GM23338 (cell line): ENCODE results near the gene TCERG1L. TPM values are rescaled to one million over a fixed set of nuclear protein-coding genes. Genes with fewer than 3 reads are reported as not detected.

Experiments
- ATAC-seq: fragments of 200-7000 bp; cut with Tn5 transposase; 3 replicates; pipeline ENCODE4 v1.9.1; 2020
- DNase-seq: peaks from one replicate; pipeline ENCODE4 v3.0.0-alpha.2; 2015; ENCODE audit warnings: low spot score
- H2AFZ ChIP-seq: fragments of 200-600 bp; sonication (generic); 2 replicates; pipeline ENCODE4 v1.8.0; 2016; ENCODE audit warnings: antibody characterized with exemption, mild to moderate bottlenecking, moderate library complexity
- H3F3A ChIP-seq: fragments of 200-600 bp; sonication (generic); replicated peaks from 2 replicates; pipeline ENCODE4 v1.8.0; 2017; ENCODE audit warnings: antibody characterized with exemption, mixed run types, low read depth
- H3K27ac ChIP-seq: fragments of 200-600 bp; sonication (generic); 2 replicates; pipeline ENCODE4 v1.6.1; 2016; ENCODE audit warnings: low read depth
- H3K27me3 ChIP-seq: fragments of 200-600 bp; sonication (generic); 2 replicates; pipeline ENCODE4 v1.8.0; 2016; ENCODE audit warnings: mild to moderate bottlenecking, mixed run types, moderate library complexity; ENCODE audit not compliant: insufficient read depth
- H3K36me3 ChIP-seq: fragments of 200-600 bp; sonication (generic); 2 replicates; pipeline ENCODE4 v1.8.0; 2016; ENCODE audit warnings: mild to moderate bottlenecking; ENCODE audit not compliant: insufficient read depth
- H3K4me1 ChIP-seq: fragments of 200-600 bp; sonication (generic); 2 replicates; pipeline ENCODE4 v1.8.0; 2016; ENCODE audit warnings: mild to moderate bottlenecking, moderate library complexity; ENCODE audit not compliant: insufficient read depth
- H3K4me2 ChIP-seq: fragments of 200-600 bp; sonication (generic); 2 replicates; pipeline ENCODE4 v1.7.1; 2017; ENCODE audit warnings: mixed run types
- H3K4me3 ChIP-seq: fragments of 200-600 bp; sonication (generic); 2 replicates; pipeline ENCODE4 v1.6.1; 2016; ENCODE audit warnings: mixed run types
- H3K79me2 ChIP-seq: fragments of 200-600 bp; sonication (generic); replicated peaks from 2 replicates; pipeline ENCODE4 v1.8.0; 2017; ENCODE audit warnings: mild to moderate bottlenecking; ENCODE audit not compliant: insufficient read depth
- H3K9me2 ChIP-seq: fragments of 200-600 bp; sonication (generic); 2 replicates; pipeline ENCODE4 v1.8.0; 2017; ENCODE audit not compliant: insufficient read depth
- H4K20me1 ChIP-seq: fragments of 200-600 bp; sonication (generic); replicated peaks from 2 replicates; pipeline ENCODE4 v1.8.0; 2017; ENCODE audit warnings: mild to moderate bottlenecking; ENCODE audit not compliant: insufficient read depth
- H3K27ac Mint-ChIP-seq: 2 replicates; pipeline ENCODE4 v1.8.0; 2020; ENCODE audit warnings: inconsistent platforms, mild to moderate bottlenecking, moderate library complexity, mixed read lengths
- H3K27me3 Mint-ChIP-seq: 3 replicates; pipeline ENCODE4 v1.8.0; 2022; ENCODE audit warnings: low read depth, mild to moderate bottlenecking, moderate library complexity, mixed read lengths, inconsistent platforms; ENCODE audit not compliant: insufficient read depth, poor library complexity
- H3K36me3 Mint-ChIP-seq: 3 replicates; pipeline ENCODE4 v1.8.0; 2021; ENCODE audit warnings: low read depth, mild to moderate bottlenecking, inconsistent platforms, moderate library complexity, mixed read lengths
- H3K4me1 Mint-ChIP-seq: 3 replicates; pipeline ENCODE4 v1.8.0; 2020; ENCODE audit warnings: mild to moderate bottlenecking, inconsistent platforms, mixed read lengths
- H3K4me3 Mint-ChIP-seq: 3 replicates; pipeline ENCODE4 v1.8.0; 2021; ENCODE audit warnings: moderate library complexity, mild to moderate bottlenecking, inconsistent platforms, mixed read lengths
- H3K9me3 Mint-ChIP-seq: 3 replicates; pipeline ENCODE4 v1.8.0; 2020; ENCODE audit warnings: moderate library complexity, mild to moderate bottlenecking, inconsistent platforms, mixed read lengths
- EZH2 ChIP-seq: fragments of 200-600 bp; sonication (generic); IDR thresholded peaks from one replicate; pipeline ENCODE4 v1.8.0; 2017; ENCODE audit warnings: antibody characterized with exemption, mild to moderate bottlenecking, low read depth; ENCODE audit not compliant: unreplicated experiment
- EZH2phosphoT487 ChIP-seq: fragments of 200-600 bp; sonication (generic); IDR thresholded peaks from one replicate; pipeline ENCODE4 v1.8.1; 2018; ENCODE audit warnings: antibody characterized with exemption; ENCODE audit not compliant: unreplicated experiment
- JUNB ChIP-seq: IDR thresholded peaks from one replicate; pipeline ENCODE4 v1.6.1; 2016; ENCODE audit warnings: antibody characterized with exemption; ENCODE audit not compliant: unreplicated experiment
- NANOG ChIP-seq: IDR thresholded peaks from 2 replicates; pipeline ENCODE4 v1.6.1; 2016; ENCODE audit warnings: antibody characterized with exemption, borderline replicate concordance
- POLR2AphosphoS5 ChIP-seq: IDR thresholded peaks from 2 replicates; pipeline ENCODE4 v1.6.1; 2016; ENCODE audit warnings: antibody characterized with exemption, low read depth
- STAT1 ChIP-seq: IDR thresholded peaks from one replicate; pipeline ENCODE4 v1.6.1; 2016; ENCODE audit warnings: antibody characterized with exemption; ENCODE audit not compliant: unreplicated experiment
- ZNF114 ChIP-seq: fragments of 250-450 bp; sonication (Bioruptor Pico); IDR thresholded peaks from 2 replicates; pipeline ENCODE4 v1.5.0; 2020; ENCODE audit warnings: mild to moderate bottlenecking, moderate library complexity
- ZNF331 ChIP-seq: fragments of 250-450 bp; sonication (Bioruptor Pico); IDR thresholded peaks from 2 replicates; pipeline ENCODE4 v1.5.0; 2020; ENCODE audit warnings: low read depth, mild to moderate bottlenecking, moderate library complexity
- polyA plus RNA-seq: library from polyadenylated mRNA; unstranded; fragments of >200 nt; fragmentation: Nextera tagmentation; extraction: Ambion mirVana; gene quantifications from 2 replicates; pipeline ENCODE4 v1.2.1, GENCODE V29; 2016
- total RNA-seq: library from RNA; depleted of rRNA; stranded (reverse); fragments of >200 nt; shearing (Covaris generic); gene quantifications from 2 replicates; pipeline ENCODE4 v1.2.3, GENCODE V29; 2014
- TF ChIP-seq, protein P1 (sequence below): IDR thresholded peaks from 2 replicates; pipeline ENCODE4 v1.6.1; 2016; ENCODE audit warnings: antibody characterized with exemption
- TF ChIP-seq, protein P2 (sequence below), 2 experiments: fragments of 200-600 bp in 1 of 2; sonication (generic) in 1 of 2; conservative IDR thresholded peaks; 2 replicates each; pipeline versions ENCODE4 v1.5.1 to v1.6.1; 2016 to 2017; ENCODE audit warnings: antibody characterized with exemption in 2 of 2, low read depth in 2 of 2, mild to moderate bottlenecking in 2 of 2, moderate library complexity in 1 of 2
- TF ChIP-seq, protein P3 (sequence below): IDR thresholded peaks from one replicate; pipeline ENCODE4 v1.6.1; 2018; ENCODE audit warnings: antibody characterized with exemption; ENCODE audit not compliant: unreplicated experiment

Gene TCERG1L
- total and polyA plus RNA-seq, 2 experiments from 2014 or later, result 3.9 to 5.5 TPM

DNA sequence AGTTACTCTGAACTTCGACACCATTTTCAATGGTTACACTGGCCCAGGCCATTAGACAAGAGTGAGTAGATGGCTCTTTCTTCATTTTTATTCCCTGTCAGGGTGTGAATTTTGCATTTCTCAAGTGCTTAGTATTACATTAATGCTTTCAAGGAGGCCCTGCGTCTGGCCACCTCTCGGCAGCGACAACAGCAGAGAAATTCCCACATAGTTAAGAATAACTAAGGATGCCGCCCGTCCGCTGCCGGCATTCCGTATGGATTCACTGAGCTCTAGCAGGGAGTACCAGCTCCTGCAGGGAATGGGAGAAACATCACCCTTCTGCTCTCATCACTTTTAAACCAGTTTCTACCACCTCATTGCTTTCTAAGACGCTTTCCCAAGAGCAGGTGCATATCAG is 153.6 kb downstream of the TCERG1L start:
- Histone ChIP-seq H4K20me1 (no peaks in the 10 kb centered on the region), H3K4me2 (no peak overlapping the region), H3F3A (no peaks in the 10 kb centered on the region), H3K9me2 (no peaks in the 10 kb centered on the region), H3K27me3 (no peaks in the 10 kb centered on the region), H3K4me3 (no peak overlapping the region), H3K79me2 (no peaks in the 10 kb centered on the region), H3K4me1 (no peaks in the 10 kb centered on the region), H3K27ac (no peak overlapping the region), H3K36me3 (no peaks in the 10 kb centered on the region), H2AFZ (no peak overlapping the region)
- no peak for DNase-seq
- peaks cover 5% of the 10 kb centered on the region; the same call in 2 of the 3 replicates for H3K4me1 Mint-ChIP-seq
- H3K9me3 Mint-ChIP-seq, result peaks cover 93% of the 10 kb centered on the region
- H3K4me3 Mint-ChIP-seq, result no peak overlapping the region
- H3K27me3 Mint-ChIP-seq, result peaks cover 1% of the 10 kb centered on the region
- TF ChIP-seq, protein P1, sequence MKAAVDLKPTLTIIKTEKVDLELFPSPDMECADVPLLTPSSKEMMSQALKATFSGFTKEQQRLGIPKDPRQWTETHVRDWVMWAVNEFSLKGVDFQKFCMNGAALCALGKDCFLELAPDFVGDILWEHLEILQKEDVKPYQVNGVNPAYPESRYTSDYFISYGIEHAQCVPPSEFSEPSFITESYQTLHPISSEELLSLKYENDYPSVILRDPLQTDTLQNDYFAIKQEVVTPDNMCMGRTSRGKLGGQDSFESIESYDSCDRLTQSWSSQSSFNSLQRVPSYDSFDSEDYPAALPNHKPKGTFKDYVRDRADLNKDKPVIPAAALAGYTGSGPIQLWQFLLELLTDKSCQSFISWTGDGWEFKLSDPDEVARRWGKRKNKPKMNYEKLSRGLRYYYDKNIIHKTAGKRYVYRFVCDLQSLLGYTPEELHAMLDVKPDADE, result no peak
- TF ChIP-seq ZNF331 (CRISPR knock-in tag) (no peak), EZH2phosphoT487 (no peak), NANOG (no peak), ZNF114 (CRISPR knock-in tag) (no peak)
- TF ChIP-seq, protein P2, sequence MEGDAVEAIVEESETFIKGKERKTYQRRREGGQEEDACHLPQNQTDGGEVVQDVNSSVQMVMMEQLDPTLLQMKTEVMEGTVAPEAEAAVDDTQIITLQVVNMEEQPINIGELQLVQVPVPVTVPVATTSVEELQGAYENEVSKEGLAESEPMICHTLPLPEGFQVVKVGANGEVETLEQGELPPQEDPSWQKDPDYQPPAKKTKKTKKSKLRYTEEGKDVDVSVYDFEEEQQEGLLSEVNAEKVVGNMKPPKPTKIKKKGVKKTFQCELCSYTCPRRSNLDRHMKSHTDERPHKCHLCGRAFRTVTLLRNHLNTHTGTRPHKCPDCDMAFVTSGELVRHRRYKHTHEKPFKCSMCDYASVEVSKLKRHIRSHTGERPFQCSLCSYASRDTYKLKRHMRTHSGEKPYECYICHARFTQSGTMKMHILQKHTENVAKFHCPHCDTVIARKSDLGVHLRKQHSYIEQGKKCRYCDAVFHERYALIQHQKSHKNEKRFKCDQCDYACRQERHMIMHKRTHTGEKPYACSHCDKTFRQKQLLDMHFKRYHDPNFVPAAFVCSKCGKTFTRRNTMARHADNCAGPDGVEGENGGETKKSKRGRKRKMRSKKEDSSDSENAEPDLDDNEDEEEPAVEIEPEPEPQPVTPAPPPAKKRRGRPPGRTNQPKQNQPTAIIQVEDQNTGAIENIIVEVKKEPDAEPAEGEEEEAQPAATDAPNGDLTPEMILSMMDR (conservative IDR thresholded peaks at IDR 0.05; ENCODE audit: low read depth in 2 of 2), result no peak
- peaks cover 21% of the 10 kb centered on the region for H3K36me3 Mint-ChIP-seq
- ATAC-seq, result no peak
- no peak overlapping the region for H3K27ac Mint-ChIP-seq

DNA sequence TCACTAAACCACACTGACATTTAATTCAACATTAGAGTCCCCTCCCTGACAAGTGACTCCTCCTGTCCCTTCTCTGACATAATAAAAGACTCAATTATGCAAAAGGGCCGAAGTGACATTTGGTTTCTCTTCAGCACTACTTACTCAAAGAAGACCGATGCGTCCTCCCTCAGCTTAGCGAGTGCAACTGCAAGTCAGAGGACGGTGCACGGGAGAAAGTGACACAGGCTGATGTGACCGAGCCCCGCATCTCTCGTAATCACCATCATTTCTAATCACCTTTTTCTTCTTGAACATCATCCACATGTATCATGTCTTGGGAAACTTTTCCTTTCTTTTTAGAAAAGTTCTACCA is 155.7 kb downstream of the TCERG1L start:
- H3K27ac Mint-ChIP-seq, result no peak overlapping the region
- peaks cover 95% of the 10 kb centered on the region for H3K9me3 Mint-ChIP-seq
- no peak for DNase-seq
- TF ChIP-seq EZH2, result no peak
- no peak for TF ChIP-seq ZNF114 (CRISPR knock-in tag)
- no peak for TF ChIP-seq ZNF331 (CRISPR knock-in tag)
- TF ChIP-seq, protein P3, sequence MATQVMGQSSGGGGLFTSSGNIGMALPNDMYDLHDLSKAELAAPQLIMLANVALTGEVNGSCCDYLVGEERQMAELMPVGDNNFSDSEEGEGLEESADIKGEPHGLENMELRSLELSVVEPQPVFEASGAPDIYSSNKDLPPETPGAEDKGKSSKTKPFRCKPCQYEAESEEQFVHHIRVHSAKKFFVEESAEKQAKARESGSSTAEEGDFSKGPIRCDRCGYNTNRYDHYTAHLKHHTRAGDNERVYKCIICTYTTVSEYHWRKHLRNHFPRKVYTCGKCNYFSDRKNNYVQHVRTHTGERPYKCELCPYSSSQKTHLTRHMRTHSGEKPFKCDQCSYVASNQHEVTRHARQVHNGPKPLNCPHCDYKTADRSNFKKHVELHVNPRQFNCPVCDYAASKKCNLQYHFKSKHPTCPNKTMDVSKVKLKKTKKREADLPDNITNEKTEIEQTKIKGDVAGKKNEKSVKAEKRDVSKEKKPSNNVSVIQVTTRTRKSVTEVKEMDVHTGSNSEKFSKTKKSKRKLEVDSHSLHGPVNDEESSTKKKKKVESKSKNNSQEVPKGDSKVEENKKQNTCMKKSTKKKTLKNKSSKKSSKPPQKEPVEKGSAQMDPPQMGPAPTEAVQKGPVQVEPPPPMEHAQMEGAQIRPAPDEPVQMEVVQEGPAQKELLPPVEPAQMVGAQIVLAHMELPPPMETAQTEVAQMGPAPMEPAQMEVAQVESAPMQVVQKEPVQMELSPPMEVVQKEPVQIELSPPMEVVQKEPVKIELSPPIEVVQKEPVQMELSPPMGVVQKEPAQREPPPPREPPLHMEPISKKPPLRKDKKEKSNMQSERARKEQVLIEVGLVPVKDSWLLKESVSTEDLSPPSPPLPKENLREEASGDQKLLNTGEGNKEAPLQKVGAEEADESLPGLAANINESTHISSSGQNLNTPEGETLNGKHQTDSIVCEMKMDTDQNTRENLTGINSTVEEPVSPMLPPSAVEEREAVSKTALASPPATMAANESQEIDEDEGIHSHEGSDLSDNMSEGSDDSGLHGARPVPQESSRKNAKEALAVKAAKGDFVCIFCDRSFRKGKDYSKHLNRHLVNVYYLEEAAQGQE, result no peak
- no peak for TF ChIP-seq JUNB
- TF ChIP-seq, protein P1, result no peak
- TF ChIP-seq, protein P2 (conservative IDR thresholded peaks at IDR 0.05; ENCODE audit: low read depth in 2 of 2), result no peak
- TF ChIP-seq POLR2AphosphoS5, result no peak
- TF ChIP-seq STAT1, result no peak
- no peak for TF ChIP-seq EZH2phosphoT487
- TF ChIP-seq NANOG, result no peak

More for the DNA sequence above, 155.7 kb downstream of the TCERG1L start:
- ATAC-seq, result no peak
- Mint-ChIP-seq H3K4me1 (no peaks in the 10 kb centered on the region; the same call in 2 of the 3 replicates), H3K27me3 (peaks cover 2% of the 10 kb centered on the region), H3K36me3 (peaks cover 40% of the 10 kb centered on the region), H3K4me3 (no peak overlapping the region)
- H3F3A ChIP-seq, result no peaks in the 10 kb centered on the region
- no peak overlapping the region for H3K4me2 ChIP-seq
- no peak overlapping the region for H2AFZ ChIP-seq
- H3K27ac ChIP-seq, result no peak overlapping the region
- H4K20me1 ChIP-seq, result no peaks in the 10 kb centered on the region
- H3K4me3 ChIP-seq, result no peak overlapping the region
- H3K27me3 ChIP-seq, result no peaks in the 10 kb centered on the region
- H3K79me2 ChIP-seq, result no peaks in the 10 kb centered on the region
- no peaks in the 10 kb centered on the region for H3K9me2 ChIP-seq
- H3K36me3 ChIP-seq, result 0 out of 2 replicates have a peak, but pooled peaks cover 6% of the 10 kb centered on the region
- H3K4me1 ChIP-seq, result no peaks in the 10 kb centered on the region
